Effector CD4-positive, alpha-beta T cell (primary cell): Measurements from ENCODE around the gene LDLRAP1.
"Not testable (repeated sequence)": the region's sequence is repeated elsewhere in the genome, so short reads cannot be mapped to it uniquely, and the experiment has no call there.

Source experiments
- DNase-seq: peaks from one replicate; pipeline ENCODE4 v3.0.0-alpha.2; 2020

LDLRAP1 gene

GRCh38 chr1:25577134-25577920, 33.9 kb downstream of the LDLRAP1 start:
- no peak for DNase-seq

- DNase-seq: no peak
Observed at GRCh38 chr1:25579292-25580252, 36.2 kb downstream of the LDLRAP1 start.

- DNase-seq: no peak
Observed at GRCh38 chr1:25580927-25581326, 37.5 kb downstream of the LDLRAP1 start.

- no peak for DNase-seq
Observed at GRCh38 chr1:25581764-25582163, 38.4 kb downstream of the LDLRAP1 start.

GRCh38 chr1:25583519-25584370, 40.3 kb downstream of the LDLRAP1 start:
- no peak for DNase-seq

GRCh38 chr1:25586181-25586588, 42.8 kb downstream of the LDLRAP1 start:
- DNase-seq: no peak

- DNase-seq: no peak
Observed at GRCh38 chr1:25587290-25587689, 43.9 kb downstream of the LDLRAP1 start.

GRCh38 chr1:25588224-25588623, 44.8 kb downstream of the LDLRAP1 start:
- DNase-seq: not testable (repeated sequence)

- DNase-seq: not testable (repeated sequence)
Observed at GRCh38 chr1:25588786-25589185, 45.4 kb downstream of the LDLRAP1 start.

- no peak for DNase-seq
Observed at GRCh38 chr1:25590096-25590824, 46.9 kb downstream of the LDLRAP1 start.

GRCh38 chr1:25593861-25594260, 50.5 kb downstream of the LDLRAP1 start:
- no peak for DNase-seq

- DNase-seq: no peak
Observed at GRCh38 chr1:25594971-25595370, 51.6 kb downstream of the LDLRAP1 start.

GRCh38 chr1:25596641-25597040, 53.2 kb downstream of the LDLRAP1 start:
- not testable (repeated sequence) for DNase-seq

- no peak for DNase-seq
Observed at GRCh38 chr1:25598879-25599278, 55.5 kb downstream of the LDLRAP1 start.

GRCh38 chr1:25599969-25600610, 56.7 kb downstream of the LDLRAP1 start:
- DNase-seq: no peak

GRCh38 chr1:25600971-25601699, 57.7 kb downstream of the LDLRAP1 start:
- not testable (repeated sequence) for DNase-seq

- DNase-seq: not testable (repeated sequence)
Observed at GRCh38 chr1:25603779-25604538, 60.6 kb downstream of the LDLRAP1 start.

- DNase-seq: no peak
Observed at GRCh38 chr1:25607123-25607522, 63.7 kb downstream of the LDLRAP1 start.

GRCh38 chr1:25608488-25609178, 65.2 kb downstream of the LDLRAP1 start:
- DNase-seq: peak; percentile 85
